ENCODE results near the gene ROBO1. TPM values are rescaled to one million over a fixed set of nuclear protein-coding genes. Genes with fewer than 3 reads are reported as not detected.

ROBO1 gene
- total and polyA plus RNA-seq, 2 of the 8 experiments (the other 6 are each of a cell fraction or from before 2014, with no cell fraction given) = 51.4 to 91.0 TPM

DNA sequence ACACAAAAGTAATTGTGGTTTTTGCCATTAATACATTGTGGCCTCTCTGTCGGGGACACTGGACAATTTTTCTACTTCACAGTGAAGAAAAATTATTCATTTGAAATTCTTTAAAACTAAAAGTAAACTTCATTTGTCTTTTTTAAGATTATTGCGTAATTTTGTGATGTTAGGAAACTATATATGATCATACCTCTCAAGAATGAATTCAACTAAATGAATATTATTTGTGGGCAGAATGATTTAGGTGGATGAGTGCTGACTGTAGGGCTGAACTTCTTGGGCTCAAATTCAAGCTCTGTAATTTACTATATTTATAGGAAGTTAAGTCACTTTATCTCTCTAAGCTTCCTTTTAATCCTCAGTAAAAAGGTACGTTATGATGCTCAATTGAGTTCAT, 441.2 kb downstream of the ROBO1 start:
- H3K36me3 ChIP-seq (ENCODE audit: control insufficient read depth in 2 of 4, insufficient read depth in 4 of 4, low read length in 3 of 4) = no peaks in the 10 kb centered on the region; a peak in 1 of 8 replicates
- FAIRE-seq (no peak), DNase-seq (ENCODE audit: low read depth in 1 of 2, low spot score in 2 of 2) (no peak)
- no peak overlapping the region for H2AFZ ChIP-seq (ENCODE audit: low read length)
- no peaks in the 10 kb centered on the region for H3K79me2 ChIP-seq (ENCODE audit: control insufficient read depth in 1 of 2, insufficient read depth in 2 of 2, low read length in 2 of 2)
- 65% methylated on average over 3 of the region's 3 CpGs; no CpG with 5 or more reads in 1 of the 2 experiments for WGBS, 2 experiments (ENCODE audit: extremely low coverage in 1 of 2, insufficient coverage in 1 of 2, insufficient read length in 1 of 2, insufficient replicate concordance in 2 of 2, low coverage in 1 of 2, low lambda C conversion rate in 2 of 2, missing lambda C conversion rate in 1 of 2)
- H3K23me2 ChIP-seq (ENCODE audit: low read depth, low read length) = no peaks in the 10 kb centered on the region
- no peak overlapping the region for H3K14ac ChIP-seq (ENCODE audit: insufficient read length)
- H4K8ac ChIP-seq (ENCODE audit: extremely low read depth, insufficient read depth, low read length) = no peak overlapping the region
- peak overlapping the region; percentile 88 for H4K5ac ChIP-seq (ENCODE audit: insufficient read length, low read depth, low read length)
- H2AK5ac ChIP-seq (ENCODE audit: low read depth, low read length) = no peak overlapping the region
- H3K18ac ChIP-seq (ENCODE audit: extremely low read depth, low read length) = peak overlapping the region; percentile 20; the same call in 1 of the 2 replicates
- H3K23ac ChIP-seq (ENCODE audit: insufficient read length) = no peak overlapping the region
- no peak overlapping the region for H3K56ac ChIP-seq (replicated peaks; ENCODE audit: insufficient read length, low read depth, low read length)
- H3K27ac ChIP-seq (ENCODE audit: low read depth, low read length) = peak overlapping the region; percentile 70; the same call in 1 of the 2 replicates
- no peaks in the 10 kb centered on the region for H3K79me1 ChIP-seq (ENCODE audit: low read depth, low read length)
- no peak overlapping the region for H2BK12ac ChIP-seq (ENCODE audit: low read depth, low read length)
- CTCF ChIA-PET (ENCODE audit: partially characterized antibody) = no interaction called here
- TF ChIP-seq HDAC6 (IDR thresholded peaks at IDR 0.05; ENCODE audit: low read depth, low read length) = no peak
- TF ChIP-seq TAF7 (optimal IDR thresholded peaks at IDR 0.05; ENCODE audit: borderline replicate concordance, low read depth, low read length) = no peak
- TF ChIP-seq NRF1 (IDR thresholded peaks at IDR 0.05; ENCODE audit: low read depth, low read length) = no peak
- TF ChIP-seq CEBPB (IDR thresholded peaks at IDR 0.05; ENCODE audit: low read depth, low read length) = peak; percentile 89
- no peak for TF ChIP-seq MAX (IDR thresholded peaks at IDR 0.05)
- no peak for TF ChIP-seq TEAD4 (IDR thresholded peaks at IDR 0.05; ENCODE audit: low read depth, low read length)
- no peak for TF ChIP-seq CHD2 (IDR thresholded peaks at IDR 0.05; ENCODE audit: low read length)
- no peak for TF ChIP-seq RNF2 (IDR thresholded peaks at IDR 0.05; ENCODE audit: borderline replicate concordance, low read depth, low read length, missing control alignments, poor library complexity, severe bottlenecking)
- POLR2A ChIA-PET (ENCODE audit: partially characterized antibody) = interaction anchor here (0.7 kb wide), 1 partner anchor 29 kb away, joined by 3 read pairs; no protein-coding TSS in a partner anchor
- peak overlapping the region; percentile 39 to 56; a peak in 3 of 4 replicates for H3K4me2 ChIP-seq (ENCODE audit: insufficient read depth in 1 of 2, low read depth in 2 of 2, low read length in 2 of 2)
- no peaks in the 10 kb centered on the region for H3K9me3 ChIP-seq (ENCODE audit: insufficient read depth in 2 of 2, low read depth in 1 of 2, low read length in 1 of 2)
- no peak overlapping the region for H2BK15ac ChIP-seq (ENCODE audit: low read length)
- peak overlapping the region in 1 of 4 experiments; percentile 48; a peak in 3 of 8 replicates for H3K4me3 ChIP-seq (ENCODE audit: extremely low read depth in 1 of 4, insufficient read depth in 2 of 4, low read depth in 3 of 4, low read length in 4 of 4)
- H3K27me3 ChIP-seq (replicated peaks in 1 of 4; ENCODE audit: control insufficient read depth in 3 of 4, extremely low read depth in 1 of 4, insufficient read depth in 3 of 4, low read length in 3 of 4) = no peaks in the 10 kb centered on the region
- no peak overlapping the region for H2BK20ac ChIP-seq (ENCODE audit: low read length)
- H3K9ac ChIP-seq (replicated peaks in 1 of 4; ENCODE audit: extremely low read depth in 1 of 4, low read depth in 3 of 4, low read length in 3 of 4) = no peak overlapping the region
- no peak overlapping the region for H4K91ac ChIP-seq (replicated peaks; ENCODE audit: insufficient read length, low read length)
- peaks cover 0 to 12% (median 6%) of the 10 kb centered on the region in 4 experiments; a peak in 5 of 7 replicates for H3K4me1 ChIP-seq (replicated peaks in 1 of 4; ENCODE audit: control insufficient read depth in 3 of 4, insufficient read depth in 4 of 4, low read length in 3 of 4)
- peak overlapping the region; percentile 71 for H2BK120ac ChIP-seq (replicated peaks; ENCODE audit: low read depth, low read length)
- no peaks in the 10 kb centered on the region for H4K20me1 ChIP-seq (replicated peaks in 1 of 2; ENCODE audit: control insufficient read depth in 1 of 2, insufficient read depth in 2 of 2, low read length in 2 of 2)
- no peak overlapping the region for H2BK5ac ChIP-seq (ENCODE audit: low read depth, low read length)
- no peak overlapping the region for H3K4ac ChIP-seq (replicated peaks; ENCODE audit: insufficient read length, low read depth, low read length)
